HepG2 (cell line): ENCODE data around the gene CD72. TPM values are rescaled to one million over a fixed set of nuclear protein-coding genes. Genes with fewer than 3 reads are reported as not detected.

Experiments used
- ARHGAP35 ChIP-seq: sonication (generic); formaldehyde crosslinking; IDR thresholded peaks from 2 replicates; pipeline ENCODE4 v1.9.0; 2022; ENCODE audit warnings: mild to moderate bottlenecking, inconsistent platforms, moderate library complexity, missing genetic modification reagents, borderline replicate concordance
- ASH2L ChIP-seq: fragments of 300-600, 200-600 bp; sonication (generic); IDR thresholded peaks from 2 replicates; pipeline ENCODE4 v1.7.0; 2017; ENCODE audit warnings: low read depth, mild to moderate bottlenecking, moderate library complexity, mixed read lengths, low read length; ENCODE audit not compliant: insufficient read length
- BRCA1 ChIP-seq: sonication (generic); formaldehyde crosslinking; IDR thresholded peaks from 2 replicates; pipeline ENCODE4 v1.4.0; 2020; ENCODE audit warnings: missing genetic modification reagents
- CBX1 ChIP-seq: IDR thresholded peaks from one replicate; pipeline ENCODE4 v1.6.1; 2016; ENCODE audit warnings: antibody characterized with exemption, low read depth
- CEBPB ChIP-seq: IDR thresholded peaks from 2 replicates; pipeline ENCODE4 v1.6.1; 2011; ENCODE audit warnings: low read depth, low read length, improper control_type of control experiment, borderline replicate concordance
- ERF ChIP-seq: IDR thresholded peaks from 2 replicates; pipeline ENCODE4 v1.6.1; 2018; ENCODE audit warnings: missing biosample characterization, missing genetic modification reagents
- GABPA ChIP-seq, 2 experiments: IDR thresholded peaks; 2 replicates each; pipeline ENCODE4 v1.6.1; 2011 to 2016; ENCODE audit warnings: low read depth in 2 of 2, low read length in 1 of 2, missing biosample characterization in 1 of 2, missing genetic modification characterization in 1 of 2
- HMG20A ChIP-seq: IDR thresholded peaks from 2 replicates; pipeline ENCODE4 v1.6.1; 2016; ENCODE audit warnings: borderline replicate concordance
- HNF4G ChIP-seq, 2 experiments: sonication (generic) in 1 of 2; formaldehyde crosslinking in 1 of 2; IDR thresholded peaks; 2 replicates each; pipeline versions ENCODE4 v1.4.0 to v1.6.1; 2011 to 2020; ENCODE audit warnings: borderline replicate concordance in 2 of 2, low read depth in 2 of 2, mild to moderate bottlenecking in 2 of 2, low read length in 1 of 2, missing genetic modification reagents in 1 of 2, moderate library complexity in 1 of 2
- IKZF4 ChIP-seq: sonication (generic); formaldehyde crosslinking; IDR thresholded peaks from 2 replicates; pipeline ENCODE4 v1.5.1; 2020; ENCODE audit warnings: borderline replicate concordance, mild to moderate bottlenecking, low read depth, missing genetic modification reagents; ENCODE audit errors: not compliant biosample characterization
- KAT7 ChIP-seq: IDR thresholded peaks from 2 replicates; pipeline ENCODE4 v1.6.1; 2018; ENCODE audit warnings: borderline replicate concordance, missing compliant biosample characterization
- KLF15 ChIP-seq: sonication (generic); formaldehyde crosslinking; IDR thresholded peaks from 2 replicates; pipeline ENCODE4 v1.8.1; 2023; ENCODE audit warnings: borderline replicate concordance, mild to moderate bottlenecking, inconsistent platforms, missing genetic modification reagents, mixed read lengths
- MYNN ChIP-seq: sonication (generic); formaldehyde crosslinking; IDR thresholded peaks from 2 replicates; pipeline ENCODE4 v1.4.0; 2020; ENCODE audit warnings: mild to moderate bottlenecking, low read depth, missing genetic modification reagents
- PCBP1 ChIP-seq: fragments of 200-400 bp; formaldehyde crosslinking; IDR thresholded peaks from 2 replicates; pipeline ENCODE4 v1.6.1; 2017; ENCODE audit warnings: mild to moderate bottlenecking, low read depth, low read length, borderline replicate concordance
- PCBP2 ChIP-seq: fragments of 200-400 bp; formaldehyde crosslinking; optimal IDR thresholded peaks from 2 replicates; pipeline ENCODE3; 2018; ENCODE audit warnings: low read length, low read depth; ENCODE audit not compliant: poor library complexity, severe bottlenecking
- RORA ChIP-seq: sonication (generic); formaldehyde crosslinking; IDR thresholded peaks from 2 replicates; pipeline ENCODE4 v1.5.0; 2020; ENCODE audit warnings: mild to moderate bottlenecking, missing genetic modification reagents, moderate library complexity
- RXRB ChIP-seq: IDR thresholded peaks from 2 replicates; pipeline ENCODE4 v1.6.1; 2016; ENCODE audit warnings: borderline replicate concordance, missing genetic modification reagents, missing compliant biosample characterization
- SMARCC2 ChIP-seq: fragments of 450-650 bp; IDR thresholded peaks from 2 replicates; pipeline ENCODE4 v1.6.1; 2017; ENCODE audit warnings: antibody characterized with exemption, mild to moderate bottlenecking
- SRY ChIP-seq: sonication (generic); formaldehyde crosslinking; IDR thresholded peaks from 2 replicates; pipeline ENCODE4 v1.8.0; 2022; ENCODE audit warnings: mild to moderate bottlenecking, missing genetic modification reagents
- TSC22D2 ChIP-seq: sonication (generic); formaldehyde crosslinking; IDR thresholded peaks from 2 replicates; pipeline ENCODE4 v1.5.1; 2020; ENCODE audit warnings: missing genetic modification reagents, mild to moderate bottlenecking, borderline replicate concordance
- ZBTB8A ChIP-seq: sonication (generic); formaldehyde crosslinking; IDR thresholded peaks from 2 replicates; pipeline ENCODE4 v1.4.0; 2020; ENCODE audit warnings: mild to moderate bottlenecking, low read depth, missing genetic modification reagents, borderline replicate concordance
- ZNF136 ChIP-seq: sonication (generic); formaldehyde crosslinking; IDR thresholded peaks from 2 replicates; pipeline ENCODE4 v1.8.1; 2022; ENCODE audit warnings: low read depth, mild to moderate bottlenecking, moderate library complexity, missing genetic modification reagents
- ZNF17 ChIP-seq: sonication (generic); formaldehyde crosslinking; IDR thresholded peaks from 2 replicates; pipeline ENCODE4 v1.5.0; 2020; ENCODE audit warnings: mild to moderate bottlenecking, missing genetic modification reagents
- ZNF282 ChIP-seq: fragments of 450-650 bp; IDR thresholded peaks from 2 replicates; pipeline ENCODE4 v1.6.1; 2018; ENCODE audit not compliant: partially characterized antibody
- ZNF430 ChIP-seq: sonication (generic); formaldehyde crosslinking; IDR thresholded peaks from 2 replicates; pipeline ENCODE4 v1.9.0; 2021; ENCODE audit warnings: mild to moderate bottlenecking, missing genetic modification reagents
- ZNF607 ChIP-seq: sonication (generic); formaldehyde crosslinking; IDR thresholded peaks from 2 replicates; pipeline ENCODE4 v1.5.1; 2020; ENCODE audit warnings: missing genetic modification reagents, mild to moderate bottlenecking, borderline replicate concordance
- polyA plus RNA-seq, 8 experiments: library from polyadenylated mRNA; depleted of rRNA in 3 of 8; stranded (reverse) in 7 of 8; unstranded in 1 of 8; fragments of >200 nt; fragmentation: Illumina TruSeq in 4 of 8; extraction: Trizol in 4 of 8; gene quantifications; 2 replicates each; pipeline versions ENCODE4 v1.2.1 to v1.2.3, GENCODE V29; 2011 to 2016; ENCODE audit warnings: low read depth in 4 of 8, missing spikeins in 1 of 8, mixed read lengths in 1 of 8; ENCODE audit not compliant: insufficient read depth in 1 of 8
- total RNA-seq, 5 experiments: library from RNA; depleted of rRNA; stranded (reverse); fragments of >200 nt; fragmentation: Illumina TruSeq; extraction: Trizol; gene quantifications; 2 replicates each; pipeline ENCODE4 v1.2.3, GENCODE V29; 2016; ENCODE audit warnings: low read depth in 1 of 5
- TF ChIP-seq, protein P1 (sequence below): sonication (generic); formaldehyde crosslinking; IDR thresholded peaks from 2 replicates; pipeline ENCODE4; 2020; ENCODE audit warnings: missing genetic modification reagents, mild to moderate bottlenecking, borderline replicate concordance
- TF ChIP-seq, protein P2 (sequence below): sonication (generic); formaldehyde crosslinking; IDR thresholded peaks from 2 replicates; pipeline ENCODE4 v1.8.1; 2023; ENCODE audit warnings: missing genetic modification reagents, mild to moderate bottlenecking, borderline replicate concordance

Gene CD72
- total and polyA plus RNA-seq, 2 of the 13 experiments (the other 11 are each of a cell fraction or from before 2014, with no cell fraction given) = 0.18 to 1.1 TPM

DNA sequence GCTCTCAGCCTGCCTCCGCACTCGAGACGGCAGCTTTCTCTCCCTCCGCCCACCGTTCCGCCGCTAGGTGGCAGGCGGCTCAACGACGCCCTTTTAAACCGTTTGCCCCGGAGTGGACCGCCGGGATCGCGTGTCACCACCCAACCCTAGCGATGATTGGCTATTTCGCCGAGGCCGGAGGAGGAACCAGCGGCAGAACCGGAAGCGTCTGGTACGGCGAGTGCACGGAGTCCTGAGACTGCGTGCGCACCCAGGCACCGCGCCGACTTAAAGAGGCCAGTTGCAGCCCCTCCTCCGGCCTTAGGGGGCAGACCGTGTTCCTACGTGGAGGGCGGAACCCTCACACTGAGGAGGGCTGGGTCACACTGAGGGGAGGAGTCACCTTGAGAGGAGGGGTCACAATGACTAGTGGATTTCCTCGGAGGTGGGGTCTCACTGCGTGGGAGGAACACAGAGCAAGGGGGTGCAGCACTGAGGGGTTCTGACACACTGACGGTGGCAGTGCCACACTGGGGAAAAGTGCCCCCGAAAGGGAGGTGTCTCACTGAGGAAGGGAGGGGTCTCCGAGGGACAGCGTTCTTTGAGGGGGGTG is 14.1 kb downstream of the CD72 start (continued):
- TF ChIP-seq, protein P1, sequence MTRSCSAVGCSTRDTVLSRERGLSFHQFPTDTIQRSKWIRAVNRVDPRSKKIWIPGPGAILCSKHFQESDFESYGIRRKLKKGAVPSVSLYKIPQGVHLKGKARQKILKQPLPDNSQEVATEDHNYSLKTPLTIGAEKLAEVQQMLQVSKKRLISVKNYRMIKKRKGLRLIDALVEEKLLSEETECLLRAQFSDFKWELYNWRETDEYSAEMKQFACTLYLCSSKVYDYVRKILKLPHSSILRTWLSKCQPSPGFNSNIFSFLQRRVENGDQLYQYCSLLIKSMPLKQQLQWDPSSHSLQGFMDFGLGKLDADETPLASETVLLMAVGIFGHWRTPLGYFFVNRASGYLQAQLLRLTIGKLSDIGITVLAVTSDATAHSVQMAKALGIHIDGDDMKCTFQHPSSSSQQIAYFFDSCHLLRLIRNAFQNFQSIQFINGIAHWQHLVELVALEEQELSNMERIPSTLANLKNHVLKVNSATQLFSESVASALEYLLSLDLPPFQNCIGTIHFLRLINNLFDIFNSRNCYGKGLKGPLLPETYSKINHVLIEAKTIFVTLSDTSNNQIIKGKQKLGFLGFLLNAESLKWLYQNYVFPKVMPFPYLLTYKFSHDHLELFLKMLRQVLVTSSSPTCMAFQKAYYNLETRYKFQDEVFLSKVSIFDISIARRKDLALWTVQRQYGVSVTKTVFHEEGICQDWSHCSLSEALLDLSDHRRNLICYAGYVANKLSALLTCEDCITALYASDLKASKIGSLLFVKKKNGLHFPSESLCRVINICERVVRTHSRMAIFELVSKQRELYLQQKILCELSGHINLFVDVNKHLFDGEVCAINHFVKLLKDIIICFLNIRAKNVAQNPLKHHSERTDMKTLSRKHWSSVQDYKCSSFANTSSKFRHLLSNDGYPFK = peak; percentile 95
- TF ChIP-seq, protein P2, sequence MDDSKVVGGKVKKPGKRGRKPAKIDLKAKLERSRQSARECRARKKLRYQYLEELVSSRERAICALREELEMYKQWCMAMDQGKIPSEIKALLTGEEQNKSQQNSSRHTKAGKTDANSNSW (CRISPR knock-in tag) = no peak
- TF ChIP-seq RORA (CRISPR knock-in tag) (no peak), SMARCC2 (no peak), TSC22D2 (no peak), ZNF607 (CRISPR knock-in tag) (no peak; the same call in 1 of the 2 replicates), HMG20A (CRISPR knock-in tag) (no peak), HNF4G (IDR thresholded peaks at IDR 0.05; ENCODE audit: borderline replicate concordance, low read depth, low read length) (no peak), HNF4G (CRISPR knock-in tag; IDR thresholded peaks at IDR 0.05; ENCODE audit: borderline replicate concordance, low read depth) (0 out of 2 replicates have a peak, but pooled peaks have one; percentile 3), KAT7 (CRISPR knock-in tag) (peak; percentile 79; the same call in 1 of the 2 replicates), IKZF4 (peak; percentile 46), ASH2L (peak; percentile 54), RXRB (CRISPR knock-in tag) (peak; percentile 50; the same call in 1 of the 2 replicates), CEBPB (no peak), ZNF430 (no peak), PCBP2 (no peak), ZNF17 (no peak), ARHGAP35 (CRISPR knock-in tag) (peak; percentile 58; the same call in 1 of the 2 replicates), SRY (CRISPR knock-in tag) (no peak), BRCA1 (CRISPR knock-in tag) (no peak), ZNF282 (no peak), ERF (CRISPR knock-in tag) (peak; percentile 90), ZBTB8A (CRISPR knock-in tag) (no peak; the same call in 1 of the 2 replicates), GABPA (IDR thresholded peaks at IDR 0.05; ENCODE audit: low read depth, low read length) (peak; percentile 66), GABPA (CRISPR knock-in tag; IDR thresholded peaks at IDR 0.05; ENCODE audit: low read depth) (peak; percentile 90), PCBP1 (no peak), KLF15 (CRISPR knock-in tag) (no peak), CBX1 (peak; percentile 70), ZNF136 (CRISPR knock-in tag) (peak; percentile 38; the same call in 1 of the 2 replicates), MYNN (CRISPR knock-in tag) (no peak)
